H7 (cell line): ENCODE data around the gene CXCL5. TPM values are rescaled to one million over a fixed set of nuclear protein-coding genes. Genes with fewer than 3 reads are reported as not detected.

Experiments used
- DNase-seq: peaks from one replicate; pipeline ENCODE4 v3.0.0; 2012
- H3K27me3 ChIP-seq: 2 replicates; pipeline ENCODE4 v1.6.0; 2011; ENCODE audit warnings: mild to moderate bottlenecking, low read length; ENCODE audit not compliant: control insufficient read depth, insufficient read depth
- H3K36me3 ChIP-seq: replicated peaks from 2 replicates; pipeline ENCODE4 v1.5.1; 2011; ENCODE audit warnings: low read length; ENCODE audit not compliant: control insufficient read depth, insufficient read depth
- H3K4me3 ChIP-seq: 2 replicates; pipeline ENCODE4 v1.5.1; 2011; ENCODE audit warnings: low read depth, mild to moderate bottlenecking, control low read depth, low read length, moderate library complexity; ENCODE audit not compliant: insufficient read depth
- total RNA-seq: library from RNA; depleted of rRNA; stranded (reverse); fragments of >200 nt; shearing (Covaris generic); gene quantifications from 2 replicates; pipeline ENCODE4 v1.2.3, GENCODE V29; 2014; rRNA removed

The CXCL5 gene
- 0.31 and 0.55 TPM in 2 replicates for total RNA-seq

DNA sequence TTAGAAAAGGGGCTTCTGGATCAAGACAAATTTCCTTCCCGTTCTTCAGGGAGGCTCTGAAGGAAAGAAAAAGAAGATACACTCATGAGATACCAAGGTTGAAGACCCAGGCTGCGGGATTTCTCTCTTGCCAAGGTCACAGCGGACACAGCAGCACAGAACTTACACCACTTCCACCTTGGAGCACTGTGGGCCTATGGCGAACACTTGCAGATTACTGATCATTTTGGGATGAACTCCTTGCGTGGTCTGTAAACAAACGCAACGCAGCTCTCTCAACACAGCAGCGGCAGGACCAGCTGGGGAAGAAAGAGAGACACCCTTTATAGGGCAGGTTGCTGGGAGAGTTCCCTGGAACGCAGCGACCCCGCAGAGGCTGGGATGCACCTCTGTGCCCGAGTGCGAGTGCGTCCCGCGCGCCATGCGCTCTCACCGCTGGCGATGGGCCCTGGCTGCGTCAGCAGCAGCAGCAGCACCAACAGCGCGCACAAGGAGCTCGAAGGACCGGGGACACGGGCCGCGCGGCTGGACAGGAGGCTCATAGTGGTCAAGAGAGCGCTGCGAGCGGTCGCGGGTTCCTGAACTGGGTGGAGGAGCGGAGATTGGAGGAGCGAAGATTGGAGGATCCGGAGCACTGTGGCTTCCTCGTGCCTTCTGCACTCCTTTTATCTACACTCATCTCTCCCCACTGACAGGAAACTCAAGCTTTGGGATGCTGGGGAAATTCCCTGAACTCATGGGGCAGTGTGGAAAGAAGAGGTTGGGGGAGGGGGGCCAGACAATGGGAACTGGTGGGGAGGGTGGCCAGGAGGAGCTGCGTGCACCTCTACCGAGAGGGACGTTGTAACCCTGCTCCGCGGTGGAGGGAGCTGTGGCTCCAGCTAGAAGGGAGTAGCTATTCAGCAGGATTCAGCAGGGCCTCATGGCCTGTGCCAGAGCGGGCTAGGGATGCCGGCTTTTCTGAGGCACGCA is at the start of gene CXCL5:
Gene CXCL5, minus strand, starts transcription at position 638 of the 972 bp plus-strand sequence. Its CDS starts 96 bp downstream, at position 542.
- Histone ChIP-seq H3K4me3 (peak within 1 kb of the TSS; percentile 51), H3K36me3 (no peaks in the 10 kb centered on the region), H3K27me3 (peaks cover 6% of the 10 kb centered on the region; the same call in 1 of the 2 replicates)
- DNase-seq = peak; percentile 70

DNA sequence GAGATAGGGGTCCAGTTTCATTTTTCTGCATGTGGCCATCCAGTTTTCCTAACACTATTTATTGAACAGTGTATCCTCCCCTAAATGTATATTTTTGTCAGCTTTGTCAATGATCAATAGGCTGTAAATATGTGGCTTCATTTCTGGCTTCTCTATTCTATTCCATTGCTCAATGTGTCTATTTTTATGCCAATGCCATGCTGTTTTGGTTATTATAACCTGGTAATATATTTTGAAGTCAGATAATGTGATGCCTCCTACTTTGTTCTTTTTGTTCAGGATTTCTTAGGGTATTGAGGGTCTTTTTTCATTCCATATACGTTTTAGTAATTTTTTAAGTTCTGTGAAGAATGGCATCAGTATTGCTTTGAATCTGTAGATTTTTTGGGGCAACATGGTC is 48.7 kb upstream of the CXCL5 start:
- no peak for DNase-seq
- Histone ChIP-seq H3K27me3 (no peaks in the 10 kb centered on the region), H3K4me3 (no peak overlapping the region), H3K36me3 (no peaks in the 10 kb centered on the region)

DNA sequence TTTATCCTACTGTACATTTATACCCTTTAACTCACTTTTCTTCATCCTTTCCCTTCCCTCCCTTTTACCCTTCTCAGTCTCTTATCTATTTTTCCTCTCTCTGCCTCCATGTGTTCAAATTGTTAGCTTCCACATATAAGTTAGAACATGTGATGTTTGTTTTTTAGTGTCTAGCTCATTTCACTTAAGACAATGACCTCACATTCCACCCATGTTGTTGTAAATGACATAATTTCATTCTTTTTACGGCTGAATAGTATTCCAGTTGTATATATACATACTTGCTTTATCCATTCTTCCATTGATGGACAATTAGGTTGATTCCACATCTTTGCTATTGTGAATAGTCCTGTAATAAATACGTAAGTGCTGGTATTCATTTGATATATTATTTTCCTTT is 47.3 kb upstream of the CXCL5 start:
- H3K36me3 ChIP-seq = no peaks in the 10 kb centered on the region
- no peak for DNase-seq
- H3K27me3 ChIP-seq = no peaks in the 10 kb centered on the region
- H3K4me3 ChIP-seq = no peak overlapping the region

DNA sequence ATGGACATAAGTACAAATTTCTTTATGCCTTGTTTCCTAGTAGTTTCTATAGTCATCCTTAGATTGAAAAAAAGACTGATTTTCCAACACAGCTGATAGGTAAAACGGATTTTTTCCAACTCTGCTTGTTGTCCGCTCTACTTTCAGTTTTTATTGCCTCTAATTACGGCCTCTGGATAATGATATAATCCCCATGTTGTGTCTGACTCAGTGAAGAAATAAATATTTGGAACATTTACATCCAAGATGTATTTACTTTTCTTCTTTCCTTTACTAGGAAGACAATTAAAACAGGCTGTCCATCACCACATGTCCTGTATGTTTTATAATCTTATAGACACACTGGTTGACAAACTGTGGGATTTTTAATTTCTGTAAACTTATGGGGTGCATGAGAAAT is 46.8 kb upstream of the CXCL5 start:
- no peak overlapping the region for H3K4me3 ChIP-seq
- no peaks in the 10 kb centered on the region for H3K36me3 ChIP-seq
- no peaks in the 10 kb centered on the region; the same call in 1 of the 2 replicates for H3K27me3 ChIP-seq
- DNase-seq = no peak

DNA sequence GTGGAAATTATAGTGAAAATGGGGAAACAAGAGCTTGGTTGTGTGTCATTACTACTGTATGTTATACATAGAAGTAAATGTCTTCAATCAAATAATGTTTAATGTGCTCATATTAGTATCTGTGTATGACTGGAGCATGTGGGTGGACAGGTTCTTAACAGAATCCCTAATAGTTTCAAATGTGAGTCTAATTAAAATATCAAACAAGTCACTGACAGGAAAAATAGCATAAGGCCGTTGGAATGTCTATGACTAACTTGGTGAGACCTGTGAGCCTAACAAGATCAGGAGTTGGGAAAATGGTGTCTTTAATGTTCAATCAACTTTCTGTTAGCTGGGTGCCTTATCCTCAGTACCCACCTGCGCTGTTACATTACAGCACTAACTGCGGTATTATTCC is 46.2 kb upstream of the CXCL5 start:
- Histone ChIP-seq H3K27me3 (no peaks in the 10 kb centered on the region; the same call in none of the 2 replicates), H3K4me3 (no peak overlapping the region), H3K36me3 (no peaks in the 10 kb centered on the region)
- DNase-seq = no peak

DNA sequence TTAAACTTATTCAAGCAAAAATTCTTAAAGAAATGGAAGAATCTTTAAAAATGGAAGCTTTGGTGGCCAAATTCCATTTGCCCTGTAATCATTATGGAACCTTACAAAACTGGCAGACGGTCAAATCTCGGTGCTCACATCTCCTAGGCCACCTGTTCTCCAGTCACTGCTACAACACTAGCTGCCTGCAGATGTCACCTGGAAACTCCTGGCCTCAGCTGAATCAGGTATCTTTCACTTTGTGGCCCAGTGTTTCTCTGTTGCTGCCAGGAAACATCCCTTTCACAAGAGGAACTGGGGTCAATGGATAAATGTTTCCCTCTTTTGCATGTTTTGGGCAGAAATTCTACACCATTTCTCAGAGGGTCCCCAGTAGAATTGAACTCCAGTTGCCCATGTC is 44.2 kb upstream of the CXCL5 start:
- peaks cover 7% of the 10 kb centered on the region for H3K27me3 ChIP-seq
- DNase-seq = peak; percentile 22
- no peaks in the 10 kb centered on the region for H3K36me3 ChIP-seq
- H3K4me3 ChIP-seq = no peak overlapping the region

DNA sequence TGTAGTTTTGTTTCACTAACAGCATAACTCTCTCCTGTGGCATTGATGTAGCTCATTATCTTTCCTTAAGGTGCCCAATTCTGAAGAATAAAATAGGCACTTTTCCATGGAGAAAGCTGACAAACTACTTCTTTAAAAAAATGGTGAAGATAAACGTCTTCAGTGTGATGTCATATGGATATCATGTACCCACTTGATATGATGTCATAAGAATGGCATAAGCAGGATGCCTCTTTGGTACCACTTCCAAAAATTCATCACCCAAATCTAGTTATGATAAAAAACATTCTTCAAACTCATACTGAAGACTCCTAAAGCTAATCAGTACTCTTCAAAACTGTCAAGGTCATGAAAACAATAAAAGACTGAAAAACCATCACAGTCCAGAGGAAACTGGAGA is 42.9 kb upstream of the CXCL5 start:
- H3K36me3 ChIP-seq = no peaks in the 10 kb centered on the region
- no peak overlapping the region for H3K4me3 ChIP-seq
- DNase-seq = no peak
- peaks cover 7% of the 10 kb centered on the region for H3K27me3 ChIP-seq

DNA sequence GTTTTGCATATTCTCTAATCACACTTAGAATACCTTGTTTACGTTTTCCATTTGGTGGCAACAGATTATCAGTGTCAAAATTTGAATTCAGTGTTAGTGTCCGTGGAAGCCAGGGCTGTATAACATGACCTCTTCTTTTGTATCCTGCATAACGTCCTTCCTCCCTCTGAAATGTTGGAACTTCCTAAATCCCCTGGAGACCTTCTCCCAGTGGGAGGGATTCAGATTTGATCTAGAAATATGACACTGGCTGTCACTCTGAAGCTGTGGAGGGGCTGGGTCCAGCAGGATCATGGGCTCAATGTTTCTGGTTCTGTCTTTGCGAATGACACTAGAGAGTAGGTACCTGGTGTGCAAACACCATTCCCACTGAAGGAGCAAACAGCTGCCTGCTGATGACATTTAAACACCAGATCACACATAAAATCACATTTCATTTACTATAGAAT is 40.9 kb upstream of the CXCL5 start:
- Histone ChIP-seq H3K4me3 (peak overlapping the region; percentile 69), H3K36me3 (no peaks in the 10 kb centered on the region), H3K27me3 (peaks cover 7% of the 10 kb centered on the region)
- DNase-seq = no peak

DNA sequence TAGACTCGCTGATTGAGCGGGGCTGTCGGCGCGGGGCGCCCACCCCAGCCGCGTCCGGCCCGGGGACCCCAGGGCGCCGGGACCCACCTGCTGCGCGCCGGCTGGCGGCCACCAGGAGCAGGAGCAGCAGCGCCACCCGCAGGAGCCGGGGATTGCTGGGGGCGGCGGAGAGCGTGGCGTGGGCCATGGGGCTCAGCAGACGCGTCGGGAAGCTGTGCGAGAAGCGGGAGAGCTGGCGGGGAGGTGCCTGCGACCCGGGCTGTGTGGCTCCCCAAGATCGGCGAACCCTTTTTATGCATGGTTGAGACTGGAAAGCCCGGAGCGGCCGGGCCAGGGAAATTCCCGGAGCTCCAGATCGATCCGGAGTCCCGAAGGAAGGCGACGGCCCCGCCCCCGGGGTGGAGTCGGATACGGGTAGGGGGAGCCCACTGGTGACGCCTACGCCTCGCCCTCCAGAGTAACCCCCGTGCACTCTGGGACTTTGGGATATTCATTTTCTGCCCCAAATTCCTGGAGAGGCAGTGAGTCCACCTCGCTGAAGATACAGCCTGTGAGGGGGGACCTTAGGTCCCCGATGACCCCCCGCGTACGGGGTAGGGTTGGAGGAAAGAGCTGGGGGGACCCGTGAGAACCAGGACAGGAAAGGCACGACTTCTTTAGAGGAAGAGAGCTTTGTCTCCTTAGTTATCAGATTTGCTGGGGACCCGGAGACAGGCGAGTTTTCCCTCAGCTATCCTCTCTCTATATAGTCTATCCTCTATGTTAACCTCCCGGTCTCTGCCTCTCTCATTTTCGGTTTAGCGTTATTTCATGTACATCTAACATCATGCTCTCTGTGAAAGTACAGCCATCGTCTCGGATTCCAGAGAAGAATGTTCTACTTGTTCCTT is 40.2 kb upstream of the CXCL5 start, which contains the start of gene CXCL3:
Gene CXCL3, minus strand, starts transcription at position 265 of the 890 bp plus-strand sequence. Its CDS starts 78 bp downstream, at position 187.
- peak within 1 kb of the TSS; percentile 69 for H3K4me3 ChIP-seq
- H3K27me3 ChIP-seq = peaks cover 7% of the 10 kb centered on the region
- no peaks in the 10 kb centered on the region for H3K36me3 ChIP-seq
- DNase-seq = peak; percentile 75

DNA sequence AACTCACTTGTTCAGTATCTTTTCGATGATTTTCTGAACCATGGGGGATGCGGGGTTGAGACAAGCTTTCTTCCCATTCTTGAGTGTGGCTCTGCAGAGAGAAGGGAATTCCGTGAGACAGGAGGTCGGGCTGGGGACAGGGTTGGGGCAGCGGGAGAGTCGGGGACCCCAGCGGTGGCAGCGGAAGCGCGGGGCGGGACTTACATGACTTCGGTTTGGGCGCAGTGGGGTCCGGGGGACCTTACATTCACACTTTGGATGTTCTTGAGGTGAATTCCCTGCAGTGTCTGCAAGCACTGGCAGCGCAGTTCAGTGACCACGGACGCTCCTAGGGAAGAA is 39.6 kb upstream of the CXCL5 start:
- Histone ChIP-seq H3K36me3 (no peaks in the 10 kb centered on the region), H3K27me3 (peaks cover 7% of the 10 kb centered on the region), H3K4me3 (peak overlapping the region; percentile 69)
- DNase-seq = peak; percentile 30

DNA sequence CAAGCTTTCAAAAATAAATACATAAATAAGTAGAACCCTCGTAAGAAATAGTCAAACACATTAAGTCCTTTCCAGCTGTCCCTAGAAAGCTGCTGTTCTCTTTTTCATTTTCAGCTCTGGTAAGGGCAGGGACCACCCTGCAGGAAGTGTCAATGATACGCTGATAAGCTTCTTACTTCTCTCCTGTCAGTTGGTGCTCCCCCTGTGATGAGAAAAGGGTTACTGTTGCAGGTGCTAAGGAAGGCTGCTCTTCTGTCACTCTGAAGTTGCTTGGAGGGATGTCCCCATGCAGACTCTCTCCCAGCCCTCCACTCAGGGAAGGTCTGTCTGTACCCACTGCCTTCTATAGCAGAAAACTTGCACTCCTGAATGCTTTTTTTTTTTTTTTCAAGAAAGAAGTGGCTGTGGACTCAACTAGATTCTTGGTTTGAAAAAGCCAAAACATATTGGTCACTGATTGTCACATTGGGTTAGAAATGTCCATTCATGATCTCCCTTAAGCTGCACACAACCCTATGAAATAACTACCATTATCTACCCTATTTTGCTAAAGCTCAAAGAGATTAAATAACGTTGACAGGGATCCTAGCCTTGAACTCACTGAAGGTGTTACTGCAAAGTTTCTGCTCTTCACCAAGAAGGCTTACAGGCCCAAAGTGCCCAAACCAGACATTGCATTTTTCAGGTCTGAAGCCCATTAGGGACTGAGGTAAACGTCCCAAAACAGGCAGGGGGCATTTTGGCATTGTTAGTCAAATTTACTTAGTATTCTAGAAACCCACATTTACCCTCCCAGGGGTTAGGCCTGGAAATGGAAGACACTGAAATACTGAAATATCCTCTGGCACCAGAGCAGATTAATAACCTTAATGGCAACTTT is 38.8 kb upstream of the CXCL5 start:
- DNase-seq = peak; percentile 23
- H3K36me3 ChIP-seq = no peaks in the 10 kb centered on the region
- H3K4me3 ChIP-seq = peak overlapping the region; percentile 69; the same call in 1 of the 2 replicates
- H3K27me3 ChIP-seq = peaks cover 7% of the 10 kb centered on the region

DNA sequence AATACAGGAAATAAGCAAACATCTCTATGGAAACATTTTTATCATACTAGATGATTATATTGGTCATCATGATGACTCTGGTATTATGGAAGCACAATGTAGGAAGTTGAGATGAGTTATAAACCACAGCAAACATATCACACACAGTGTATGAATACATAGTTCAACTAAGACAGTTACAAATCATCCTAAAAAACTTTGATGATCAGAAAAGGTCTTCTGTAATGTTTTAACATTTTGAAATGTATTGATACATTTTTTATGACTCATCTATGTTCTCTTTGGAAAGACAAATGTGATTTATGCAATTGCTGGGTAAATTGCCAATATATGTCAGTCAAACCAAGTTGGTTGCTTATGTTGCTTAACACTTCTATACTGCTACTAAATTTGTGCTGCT is 35.3 kb upstream of the CXCL5 start:
- DNase-seq = no peak
- Histone ChIP-seq H3K4me3 (no peak overlapping the region), H3K36me3 (no peaks in the 10 kb centered on the region), H3K27me3 (peaks cover 3% of the 10 kb centered on the region; the same call in 1 of the 2 replicates)

DNA sequence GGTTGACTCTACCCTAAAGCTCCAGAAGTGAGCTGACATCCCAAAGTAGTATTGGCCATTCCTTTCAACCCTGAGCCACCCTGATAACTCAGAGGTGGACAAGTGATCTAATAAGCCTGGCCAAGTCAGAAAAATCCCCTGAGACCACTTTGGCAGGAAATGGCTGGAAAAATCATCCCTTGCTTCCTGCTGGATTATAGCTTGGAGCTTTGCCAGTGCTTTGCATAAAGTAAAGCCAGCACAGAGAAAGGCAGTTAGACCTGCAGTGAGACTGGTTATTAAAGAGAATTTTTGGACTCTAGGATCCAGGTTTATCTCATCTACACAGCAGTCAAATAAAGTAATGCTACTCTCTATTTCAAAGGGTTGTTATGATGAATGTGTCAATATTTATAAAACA is 33.6 kb upstream of the CXCL5 start:
- no peaks in the 10 kb centered on the region for H3K27me3 ChIP-seq
- DNase-seq = no peak
- no peaks in the 10 kb centered on the region for H3K36me3 ChIP-seq
- no peak overlapping the region for H3K4me3 ChIP-seq

DNA sequence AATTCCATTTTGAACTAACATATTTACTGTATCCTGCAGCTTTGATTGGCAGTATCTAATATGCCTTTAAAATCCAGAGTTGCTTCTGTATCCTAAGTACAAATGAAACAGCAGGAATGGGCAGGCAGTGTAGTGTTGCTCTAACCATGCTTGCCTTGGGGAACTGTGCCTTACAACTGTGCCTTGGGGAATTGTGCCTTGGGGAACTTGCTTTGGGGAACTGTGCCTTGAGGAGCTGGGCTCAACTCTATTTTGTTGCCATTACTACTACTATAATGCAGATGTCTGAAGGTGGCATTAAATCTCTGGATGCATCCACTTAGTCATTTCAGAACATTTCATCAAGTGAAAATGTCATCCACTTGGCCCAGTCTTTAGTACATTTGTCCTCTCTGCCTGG is 33.1 kb upstream of the CXCL5 start:
- H3K4me3 ChIP-seq = no peak overlapping the region
- no peak for DNase-seq
- H3K27me3 ChIP-seq = no peaks in the 10 kb centered on the region
- no peaks in the 10 kb centered on the region for H3K36me3 ChIP-seq
